Measurements from ENCODE around the gene DRD4. TPM values are rescaled to one million over a fixed set of nuclear protein-coding genes. Genes with fewer than 3 reads are reported as not detected.

DRD4 gene
- total and polyA plus RNA-seq, 9 of the 15 experiments (the other 6 are each of a cell fraction or from before 2014, with no cell fraction given) = 0.04 to 0.95 (median 0.21) TPM; not detected in 5

GRCh38 chr11:645536-645935 lies 8.5 kb downstream of the DRD4 start:
- no TSS peak for BruUV-seq (replicated peaks)
- ChIA-PET CTCF (ENCODE audit: low intra/inter-chr PET ratio) (no interaction called here), POLR2A (interaction anchor here (0.7 to 1.4 kb wide), 3 partner anchors 10 to 395 kb away, joined by 3 to 6 read pairs (median 5); partner anchors contain the start of gene CEND1)
- no peak overlapping the region for H3K4me3 ChIP-seq
- no peaks in the 10 kb centered on the region for H3K27me3 ChIP-seq (ENCODE audit: control insufficient read depth in 2 of 2, insufficient read depth in 2 of 2, low read length in 2 of 2)
- ATAC-seq (no peak), FAIRE-seq (no peak), DNase-seq (ENCODE audit: extremely low read depth in 1 of 4, low spot score in 3 of 4) (peak in 1 of 4 experiments; percentile 33)
- no peak overlapping the region for H3K4me2 ChIP-seq (ENCODE audit: insufficient read depth, low read length)
- H2AFZ ChIP-seq (ENCODE audit: low read depth, low read length) = no peak overlapping the region
- H3K4me1 ChIP-seq (replicated peaks in 1 of 2; ENCODE audit: control insufficient read depth in 2 of 2, insufficient read depth in 2 of 2, low read length in 2 of 2) = peaks cover 0 to 31% of the 10 kb centered on the region in 2 experiments; a peak in 2 of 5 replicates
- TF ChIP-seq SIRT6 (IDR thresholded peaks at IDR 0.05; ENCODE audit: low read depth, low read length) (no peak), ZFP1 (CRISPR knock-in tag; IDR thresholded peaks at IDR 0.05) (no peak), ZNF124 (CRISPR knock-in tag; IDR thresholded peaks at IDR 0.05) (no peak), COPS2 (conservative IDR thresholded peaks at IDR 0.05) (no peak), PTBP1 (IDR thresholded peaks at IDR 0.05; ENCODE audit: low read depth, low read length) (no peak), PURB (CRISPR knock-in tag; IDR thresholded peaks at IDR 0.05; ENCODE audit: low read depth) (no peak), NR3C1 (CRISPR knock-in tag; IDR thresholded peaks at IDR 0.05) (no peak), DPF2 (IDR thresholded peaks at IDR 0.05) (no peak), ZNF280B (CRISPR knock-in tag; IDR thresholded peaks at IDR 0.05) (no peak), NCOR1 (IDR thresholded peaks at IDR 0.05) (no peak), TSHZ1 (CRISPR knock-in tag; IDR thresholded peaks at IDR 0.05) (no peak), EGR1 (conservative IDR thresholded peaks at IDR 0.05) (no peak), ZNF444 (CRISPR knock-in tag; IDR thresholded peaks at IDR 0.05) (no peak)
- no peak overlapping the region for H3K27ac ChIP-seq (ENCODE audit: extremely low read depth, low read depth, low read length)
- H3K36me3 ChIP-seq (ENCODE audit: control insufficient read depth, insufficient read depth, low read length) = peaks cover 68% of the 10 kb centered on the region; the same call in 2 of the 3 replicates
- H3K79me2 ChIP-seq (ENCODE audit: control insufficient read depth, insufficient read depth, low read length) = no peaks in the 10 kb centered on the region
- intact Hi-C loops (cut with micrococcal nuclease) = no loop called here
- in situ Hi-C loops (cut with MboI) = no loop called here
- H3K9ac ChIP-seq (ENCODE audit: insufficient read depth in 1 of 2, low read depth in 2 of 2, low read length in 2 of 2) = no peak overlapping the region
- WGBS (ENCODE audit: insufficient coverage, low coverage, missing lambda C conversion rate) = 87% methylated on average over 12 of the region's 16 CpGs
- H3K9me1 ChIP-seq (ENCODE audit: control insufficient read depth, insufficient read depth, low read length) = no peaks in the 10 kb centered on the region
- no peaks in the 10 kb centered on the region for H4K20me1 ChIP-seq (replicated peaks; ENCODE audit: control insufficient read depth, insufficient read depth, low read length)
- H3K9me3 ChIP-seq (replicated peaks; ENCODE audit: control insufficient read depth, insufficient read depth, low read depth, low read length) = peaks cover 2% of the 10 kb centered on the region; the same call in 1 of the 2 replicates
